Progenitor cell of endocrine pancreas (in vitro differentiated cells): ENCODE measurements around the gene PRKD3. TPM values are rescaled to one million over a fixed set of nuclear protein-coding genes. Genes with fewer than 3 reads are reported as not detected.

Experiments
- DNase-seq: peaks from one replicate; pipeline ENCODE4 v3.0.0; 2021; ENCODE audit warnings: low spot score; ENCODE audit not compliant: unreplicated experiment
- H3K27ac Mint-ChIP-seq: 2 replicates; pipeline ENCODE4 v1.8.0; 2021; ENCODE audit warnings: mild to moderate bottlenecking, moderate library complexity, mixed read lengths
- H3K27me3 Mint-ChIP-seq: 2 replicates; pipeline ENCODE4 v1.8.0; 2021; ENCODE audit warnings: mixed read lengths
- H3K36me3 Mint-ChIP-seq: 2 replicates; pipeline ENCODE4 v1.8.0; 2022; ENCODE audit warnings: mixed read lengths; ENCODE audit not compliant: insufficient read depth
- H3K4me1 Mint-ChIP-seq: 2 replicates; pipeline ENCODE4 v1.8.0; 2021; ENCODE audit warnings: low read depth, mixed read lengths
- H3K4me3 Mint-ChIP-seq: 2 replicates; pipeline ENCODE4 v1.8.0; 2021; ENCODE audit warnings: low read depth, mild to moderate bottlenecking, moderate library complexity, mixed read lengths
- H3K9me3 Mint-ChIP-seq: 2 replicates; pipeline ENCODE4 v1.8.0; 2021; ENCODE audit warnings: low read depth, mixed read lengths
- CTCF ChIP-seq: fragments of 200-600 bp; sonication (generic); IDR thresholded peaks from one replicate; pipeline ENCODE4 v1.5.0; 2021; ENCODE audit warnings: antibody characterized with exemption, mild to moderate bottlenecking; ENCODE audit not compliant: unreplicated experiment
- total RNA-seq: library from RNA; stranded (reverse); gene quantifications from 2 replicates; pipeline ENCODE4 v1.2.1, GENCODE V29; 2021

Gene PRKD3
- total RNA-seq, 1 donor from 2014 or later, result 56.6 TPM

GRCh38 chr2:37343537-37344434 lies 19.2 kb upstream of the PRKD3 start:
- Mint-ChIP-seq H3K27ac (no peak overlapping the region), H3K4me3 (no peak overlapping the region), H3K9me3 (no peaks in the 10 kb centered on the region), H3K27me3 (no peaks in the 10 kb centered on the region), H3K4me1 (no peaks in the 10 kb centered on the region), H3K36me3 (no peaks in the 10 kb centered on the region)
- peak; percentile 34 for TF ChIP-seq CTCF
- no peak for DNase-seq

GRCh38 chr2:37342591-37343220 lies 18.1 kb upstream of the PRKD3 start:
- no peaks in the 10 kb centered on the region for H3K27me3 Mint-ChIP-seq
- no peak for DNase-seq
- no peak overlapping the region for H3K27ac Mint-ChIP-seq
- H3K4me1 Mint-ChIP-seq, result no peaks in the 10 kb centered on the region
- no peak overlapping the region for H3K4me3 Mint-ChIP-seq
- no peak for TF ChIP-seq CTCF
- no peaks in the 10 kb centered on the region for H3K9me3 Mint-ChIP-seq
- H3K36me3 Mint-ChIP-seq, result no peaks in the 10 kb centered on the region

- DNase-seq, result no peak
- TF ChIP-seq CTCF, result no peak
- Mint-ChIP-seq H3K36me3 (no peaks in the 10 kb centered on the region), H3K9me3 (no peaks in the 10 kb centered on the region), H3K4me3 (no peak overlapping the region), H3K27ac (no peak overlapping the region), H3K27me3 (no peaks in the 10 kb centered on the region), H3K4me1 (no peaks in the 10 kb centered on the region)
Observed at GRCh38 chr2:37340637-37341036, 16.0 kb upstream of the PRKD3 start.

GRCh38 chr2:37338933-37339332 lies 14.3 kb upstream of the PRKD3 start:
- no peak for TF ChIP-seq CTCF
- H3K4me3 Mint-ChIP-seq, result no peak overlapping the region
- H3K4me1 Mint-ChIP-seq, result no peaks in the 10 kb centered on the region
- no peaks in the 10 kb centered on the region for H3K9me3 Mint-ChIP-seq
- no peaks in the 10 kb centered on the region for H3K36me3 Mint-ChIP-seq
- H3K27ac Mint-ChIP-seq, result no peak overlapping the region
- no peaks in the 10 kb centered on the region for H3K27me3 Mint-ChIP-seq
- DNase-seq, result no peak

- no peaks in the 10 kb centered on the region for H3K4me1 Mint-ChIP-seq
- H3K9me3 Mint-ChIP-seq, result no peaks in the 10 kb centered on the region
- TF ChIP-seq CTCF, result no peak
- H3K27ac Mint-ChIP-seq, result no peak overlapping the region
- no peak overlapping the region for H3K4me3 Mint-ChIP-seq
- no peaks in the 10 kb centered on the region for H3K27me3 Mint-ChIP-seq
- no peak for DNase-seq
- no peaks in the 10 kb centered on the region for H3K36me3 Mint-ChIP-seq
Observed at GRCh38 chr2:37337620-37338280, 13.1 kb upstream of the PRKD3 start.
